ENCODE results near the gene ARL14EPL.

The ARL14EPL gene

DNA sequence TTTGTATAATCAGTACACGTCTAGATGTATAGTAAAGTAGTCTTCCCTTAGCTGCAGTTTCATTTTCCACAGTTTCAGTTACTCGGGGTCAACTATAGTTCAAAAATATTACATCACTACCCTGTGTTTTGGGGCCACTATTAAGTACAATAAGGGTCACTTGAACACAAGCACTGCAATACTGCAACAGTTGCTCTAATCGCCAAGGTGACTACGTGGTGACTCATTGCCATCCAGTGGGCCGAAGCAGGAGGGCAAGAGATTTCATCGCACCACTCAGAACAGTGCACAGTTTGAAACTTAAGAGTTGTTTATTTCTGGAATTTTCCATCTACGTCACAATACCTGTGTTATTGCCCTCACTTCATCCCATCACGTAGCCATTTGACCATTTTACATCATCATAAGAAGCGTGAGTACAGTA lies at the start of gene ARL14EPL:
Gene ARL14EPL (plus strand): TSS at position 379 of the 424 bp plus-strand sequence. CDS start 18,994 bp downstream, outside the sequence.
- ChIA-PET CTCF (interaction anchor here (0.8 to 1.7 kb wide), 6 partner anchors 10 to 396 kb away, joined by 3 to 7 read pairs (median 3); no protein-coding TSS in a partner anchor), POLR2A (no interaction called here)
- DNase-seq (ENCODE audit: extremely low spot score): peak; percentile 39
- TF ChIP-seq, protein P1, sequence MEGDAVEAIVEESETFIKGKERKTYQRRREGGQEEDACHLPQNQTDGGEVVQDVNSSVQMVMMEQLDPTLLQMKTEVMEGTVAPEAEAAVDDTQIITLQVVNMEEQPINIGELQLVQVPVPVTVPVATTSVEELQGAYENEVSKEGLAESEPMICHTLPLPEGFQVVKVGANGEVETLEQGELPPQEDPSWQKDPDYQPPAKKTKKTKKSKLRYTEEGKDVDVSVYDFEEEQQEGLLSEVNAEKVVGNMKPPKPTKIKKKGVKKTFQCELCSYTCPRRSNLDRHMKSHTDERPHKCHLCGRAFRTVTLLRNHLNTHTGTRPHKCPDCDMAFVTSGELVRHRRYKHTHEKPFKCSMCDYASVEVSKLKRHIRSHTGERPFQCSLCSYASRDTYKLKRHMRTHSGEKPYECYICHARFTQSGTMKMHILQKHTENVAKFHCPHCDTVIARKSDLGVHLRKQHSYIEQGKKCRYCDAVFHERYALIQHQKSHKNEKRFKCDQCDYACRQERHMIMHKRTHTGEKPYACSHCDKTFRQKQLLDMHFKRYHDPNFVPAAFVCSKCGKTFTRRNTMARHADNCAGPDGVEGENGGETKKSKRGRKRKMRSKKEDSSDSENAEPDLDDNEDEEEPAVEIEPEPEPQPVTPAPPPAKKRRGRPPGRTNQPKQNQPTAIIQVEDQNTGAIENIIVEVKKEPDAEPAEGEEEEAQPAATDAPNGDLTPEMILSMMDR (IDR thresholded peaks at IDR 0.05; ENCODE audit: control extremely low read depth, extremely low read depth, low read depth, missing control alignments): peak; percentile 32

DNA sequence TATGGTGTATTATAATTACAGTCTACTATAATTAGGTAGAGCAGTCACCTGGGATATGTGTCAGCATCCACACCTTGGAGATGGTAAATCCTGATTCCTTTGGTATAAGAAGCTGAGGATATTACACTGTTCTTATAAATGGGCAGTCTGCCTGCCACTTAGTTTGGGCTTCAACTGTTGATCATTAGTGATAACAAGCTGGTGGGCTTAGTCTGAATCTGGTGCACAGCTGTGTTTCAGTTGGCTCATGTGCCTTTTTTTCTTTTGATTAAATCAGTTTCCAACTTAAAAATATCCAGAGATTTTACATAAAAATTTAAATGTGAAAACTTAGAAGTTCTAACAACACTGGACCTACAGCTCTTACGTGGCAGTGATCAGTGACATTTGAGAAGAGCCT lies 48.8 kb upstream of the ARL14EPL start:
- TF ChIP-seq, protein P1 (IDR thresholded peaks at IDR 0.05; ENCODE audit: control extremely low read depth, extremely low read depth, low read depth, missing control alignments): no peak
- CTCF ChIA-PET: interaction anchor here (1.2 to 2.2 kb wide), 4 partner anchors 9 to 14 kb away, joined by 3 to 7 read pairs (median 4); no protein-coding TSS in a partner anchor
- POLR2A ChIA-PET: no interaction called here
- DNase-seq (ENCODE audit: extremely low spot score): no peak

DNA sequence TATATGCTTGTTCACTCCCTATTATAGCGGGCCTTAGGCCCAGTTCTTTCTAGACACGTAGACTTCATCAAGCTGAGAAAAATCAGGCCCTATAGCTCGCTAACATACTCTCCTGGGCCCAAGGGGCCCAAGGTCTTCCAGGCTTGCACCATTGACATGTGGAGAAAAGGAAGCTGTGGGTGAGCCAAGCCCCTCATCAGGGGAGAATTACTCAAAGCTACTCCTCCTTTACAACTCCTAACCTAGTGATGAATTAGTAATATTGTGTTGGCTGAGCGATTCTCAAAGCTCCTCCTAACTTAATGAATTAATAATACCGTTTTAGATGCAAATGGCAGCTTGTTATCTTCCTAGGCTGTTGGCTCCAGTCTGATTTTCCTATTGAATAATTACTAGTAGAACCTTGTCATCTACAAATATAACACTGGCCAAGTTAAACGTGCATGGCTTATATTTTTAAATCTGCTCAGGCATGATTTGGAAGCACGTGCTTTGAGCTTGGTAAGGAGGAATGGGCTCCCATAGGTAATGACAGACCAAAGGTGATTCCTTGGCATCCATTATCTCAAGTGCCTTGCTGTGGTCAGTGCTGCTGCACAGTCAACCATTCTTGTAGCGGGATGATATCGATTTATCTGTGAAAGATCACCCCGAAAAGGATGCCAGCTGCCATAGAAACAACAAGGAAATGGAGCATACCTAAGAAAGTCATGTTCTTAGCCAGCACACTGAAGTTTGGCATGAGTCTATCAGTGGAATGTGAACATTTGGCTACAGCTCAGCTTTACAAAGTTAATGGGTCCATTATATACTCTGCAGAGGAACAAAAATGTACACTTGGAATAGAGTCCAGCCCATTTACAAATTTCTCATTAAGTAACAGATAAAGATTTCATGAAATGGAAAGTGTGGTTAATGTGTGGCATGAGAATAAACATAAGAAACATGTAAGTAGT lies 46.2 kb upstream of the ARL14EPL start:
- CTCF ChIA-PET: interaction anchor here (0.9 to 2.2 kb wide), 4 partner anchors 10 to 24 kb away, joined by 3 to 7 read pairs (median 4); partner anchors contain the start of gene LVRN

DNA sequence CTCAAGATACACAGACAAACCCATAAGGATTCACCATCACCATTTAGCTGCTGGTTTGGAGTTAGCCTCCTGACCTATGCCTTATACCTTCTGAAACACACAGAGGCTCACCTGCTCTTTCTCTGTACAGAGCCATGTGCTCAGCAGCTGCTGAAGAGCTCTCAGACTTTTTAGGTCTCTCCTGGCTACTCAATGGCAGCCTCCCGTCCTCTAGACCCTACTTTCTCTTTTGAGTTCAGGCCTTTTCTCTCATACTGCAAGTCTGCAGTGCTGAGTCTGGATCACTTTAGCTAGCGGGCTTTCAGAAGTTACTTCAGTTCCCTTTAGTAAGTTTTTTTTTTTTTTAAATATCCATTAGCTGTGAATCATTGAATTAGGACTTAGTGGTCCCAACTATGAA lies 44.3 kb upstream of the ARL14EPL start:
- ChIA-PET POLR2A (no interaction called here), CTCF (interaction anchor here (1.3 to 1.5 kb wide), 2 partner anchors 10 to 21 kb away, joined by 3 to 6 read pairs; no protein-coding TSS in a partner anchor)
- TF ChIP-seq, protein P1 (IDR thresholded peaks at IDR 0.05; ENCODE audit: control extremely low read depth, extremely low read depth, low read depth, missing control alignments): no peak

More for the DNA sequence above, 46.2 kb upstream of the ARL14EPL start:
- no peak for DNase-seq (ENCODE audit: extremely low spot score)
- POLR2A ChIA-PET: no interaction called here
- TF ChIP-seq, protein P1 (IDR thresholded peaks at IDR 0.05; ENCODE audit: control extremely low read depth, extremely low read depth, low read depth, missing control alignments): no peak

DNA sequence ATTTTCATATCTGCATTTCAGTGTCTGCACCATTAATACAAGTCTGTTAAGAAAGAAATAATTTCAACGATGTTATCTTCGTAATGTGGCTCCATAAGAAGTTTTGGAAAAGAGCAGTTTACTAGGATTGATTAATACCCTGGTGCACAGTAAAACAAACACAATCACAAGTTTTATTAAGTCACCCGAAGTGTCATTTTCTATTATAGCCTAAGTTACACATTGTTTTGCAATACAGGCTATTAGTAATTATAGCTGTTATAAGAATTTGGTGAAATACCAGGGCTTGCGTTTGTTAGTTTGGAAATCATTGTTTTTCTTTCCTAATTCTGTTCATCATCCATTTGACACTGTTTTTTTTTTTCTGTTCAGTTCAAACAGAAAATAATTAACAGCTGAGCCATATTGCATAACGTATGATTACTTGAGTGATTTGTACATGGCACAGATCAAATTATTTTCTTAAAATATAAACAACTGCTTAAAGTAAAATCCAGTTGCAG lies 39.4 kb upstream of the ARL14EPL start:
- ChIA-PET POLR2A (no interaction called here), CTCF (interaction anchor here (1.5 to 2.6 kb wide), 2 partner anchors 9 to 10 kb away, joined by 5 to 7 read pairs; no protein-coding TSS in a partner anchor)
- DNase-seq (ENCODE audit: extremely low spot score): no peak
- TF ChIP-seq, protein P1 (IDR thresholded peaks at IDR 0.05; ENCODE audit: control extremely low read depth, extremely low read depth, low read depth, missing control alignments): no peak

More for the DNA sequence above, 44.3 kb upstream of the ARL14EPL start:
- no peak for DNase-seq (ENCODE audit: extremely low spot score)

DNA sequence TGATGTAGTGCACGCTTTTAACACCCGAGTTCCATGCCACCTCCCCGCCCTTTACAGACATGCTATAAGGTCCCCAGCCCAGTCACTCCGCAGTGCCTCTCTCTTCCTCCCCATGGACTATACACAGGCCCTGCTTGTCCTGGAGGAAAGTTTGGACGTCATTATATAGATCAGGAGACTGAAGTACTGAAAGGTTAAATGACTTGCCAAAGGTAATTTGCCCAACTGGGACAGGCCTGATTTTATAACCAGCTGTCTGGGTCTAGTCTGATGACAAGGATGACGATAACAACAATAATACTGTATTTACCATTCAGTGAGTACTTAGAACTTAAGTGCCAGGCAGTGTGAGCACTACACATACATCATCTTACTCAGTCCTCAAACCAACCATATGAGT lies 36.9 kb upstream of the ARL14EPL start:
- TF ChIP-seq, protein P1 (IDR thresholded peaks at IDR 0.05; ENCODE audit: control extremely low read depth, extremely low read depth, low read depth, missing control alignments): no peak
- DNase-seq (ENCODE audit: extremely low spot score): no peak
- CTCF ChIA-PET: interaction anchor here (1.7 kb wide), 1 partner anchor 12 kb away, joined by 7 read pairs; no protein-coding TSS in a partner anchor
- POLR2A ChIA-PET: no interaction called here
